Measurements from ENCODE around the gene CMTM8.

Gene CMTM8

DNA sequence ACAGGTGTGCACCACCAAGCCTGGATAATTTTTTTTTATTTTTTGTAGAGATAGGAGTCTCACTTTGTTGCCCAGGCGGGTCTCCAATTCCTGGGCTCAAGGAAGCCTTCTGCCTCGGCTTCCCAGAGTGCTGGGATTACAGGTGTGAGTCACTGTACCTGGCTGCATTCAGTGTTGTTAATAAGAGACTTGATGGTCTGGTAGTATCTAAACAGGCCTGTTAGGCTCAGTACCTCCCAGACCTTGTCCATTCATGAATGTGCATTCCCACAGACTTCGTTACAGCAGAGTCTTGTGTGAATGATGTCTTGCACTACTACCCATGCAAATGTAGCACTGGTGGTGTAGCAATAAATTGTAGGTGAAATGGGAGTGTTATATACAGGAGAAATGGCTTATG, 17.7 kb downstream of the CMTM8 start:
- no peak overlapping the region for H3K9ac ChIP-seq (ENCODE audit: low read depth, low read length)
- H3K36me3 ChIP-seq (ENCODE audit: insufficient read depth, low read depth, low read length) = no peaks in the 10 kb centered on the region
- H3K9me3 ChIP-seq (ENCODE audit: insufficient read depth, low read depth, low read length) = peaks cover 8% of the 10 kb centered on the region
- no peak overlapping the region for H3K4me3 ChIP-seq (ENCODE audit: low read length)
- no peaks in the 10 kb centered on the region for H3K27me3 ChIP-seq (ENCODE audit: insufficient read depth, low read length)
- H3K4me1 ChIP-seq (ENCODE audit: insufficient read depth, low read length) = no peaks in the 10 kb centered on the region
- H3K27ac ChIP-seq (ENCODE audit: low read length) = no peak overlapping the region

DNA sequence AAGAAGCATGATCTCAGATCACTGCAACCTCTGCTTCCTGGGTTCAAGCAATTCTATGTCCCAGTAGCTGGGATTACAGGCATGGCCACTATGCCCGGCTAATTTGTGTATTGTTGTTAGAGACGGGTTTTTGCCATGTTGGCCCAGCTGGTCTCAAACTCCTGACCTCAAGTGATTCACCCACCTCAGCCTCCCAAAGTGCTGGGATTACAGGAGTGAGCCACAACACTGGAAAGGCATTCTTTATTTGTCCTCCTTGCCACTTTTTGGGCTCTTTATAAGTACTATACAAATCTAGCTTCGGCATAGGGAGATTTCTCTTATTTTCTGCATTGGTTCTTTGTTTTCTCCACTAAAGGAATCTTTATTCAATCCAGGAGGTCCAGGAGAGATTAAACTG, 18.6 kb downstream of the CMTM8 start:
- Histone ChIP-seq H3K27me3 (ENCODE audit: insufficient read depth, low read length) (no peaks in the 10 kb centered on the region), H3K4me3 (ENCODE audit: low read length) (no peak overlapping the region), H3K36me3 (ENCODE audit: insufficient read depth, low read depth, low read length) (no peaks in the 10 kb centered on the region), H3K9ac (ENCODE audit: low read depth, low read length) (no peak overlapping the region), H3K27ac (ENCODE audit: low read length) (no peak overlapping the region), H3K4me1 (ENCODE audit: insufficient read depth, low read length) (no peaks in the 10 kb centered on the region), H3K9me3 (ENCODE audit: insufficient read depth, low read depth, low read length) (peaks cover 8% of the 10 kb centered on the region)

DNA sequence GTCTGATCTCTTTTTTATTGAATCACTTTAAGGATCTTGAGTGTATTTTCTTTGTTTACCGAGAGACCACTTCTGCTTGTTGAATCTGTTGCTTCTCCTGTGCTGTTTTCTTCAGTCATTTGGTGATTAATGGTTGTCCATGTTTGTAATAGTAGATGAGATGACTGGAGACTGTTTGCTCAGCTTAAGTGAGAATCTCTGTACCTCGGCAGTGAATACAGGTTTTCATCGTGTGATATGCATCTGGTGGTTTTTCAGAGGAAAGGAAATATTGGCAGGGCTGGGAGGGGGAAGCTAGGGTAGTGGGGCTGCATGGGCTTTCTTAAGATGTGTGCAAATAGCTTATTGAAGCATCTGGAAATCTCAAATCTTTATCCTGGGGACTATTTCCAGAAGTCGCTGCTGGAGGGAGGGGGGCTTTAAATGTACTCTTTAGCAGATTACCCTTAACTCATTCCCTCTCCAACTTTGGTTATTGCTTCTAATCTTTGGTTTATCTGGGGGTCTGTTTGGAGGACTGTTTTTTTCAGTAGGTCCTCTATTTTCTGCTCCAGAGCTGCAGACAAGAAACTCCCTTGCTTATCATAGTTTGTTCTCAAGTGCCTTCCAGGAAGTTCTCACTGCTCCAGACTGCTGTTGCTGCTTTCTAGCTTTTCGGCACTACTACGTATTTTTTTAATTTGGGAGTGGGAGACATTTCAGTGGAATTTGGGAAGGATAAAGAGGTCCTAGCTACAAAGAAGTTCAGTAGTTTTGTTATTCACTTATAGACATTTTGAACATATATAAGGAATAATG, 19.4 kb downstream of the CMTM8 start:
- Histone ChIP-seq H3K27ac (ENCODE audit: low read length) (no peak overlapping the region), H3K4me3 (ENCODE audit: low read length) (no peak overlapping the region), H3K27me3 (ENCODE audit: insufficient read depth, low read length) (no peaks in the 10 kb centered on the region), H3K36me3 (ENCODE audit: insufficient read depth, low read depth, low read length) (no peaks in the 10 kb centered on the region), H3K9ac (ENCODE audit: low read depth, low read length) (no peak overlapping the region), H3K4me1 (ENCODE audit: insufficient read depth, low read length) (no peaks in the 10 kb centered on the region), H3K9me3 (ENCODE audit: insufficient read depth, low read depth, low read length) (peaks cover 8% of the 10 kb centered on the region)

DNA sequence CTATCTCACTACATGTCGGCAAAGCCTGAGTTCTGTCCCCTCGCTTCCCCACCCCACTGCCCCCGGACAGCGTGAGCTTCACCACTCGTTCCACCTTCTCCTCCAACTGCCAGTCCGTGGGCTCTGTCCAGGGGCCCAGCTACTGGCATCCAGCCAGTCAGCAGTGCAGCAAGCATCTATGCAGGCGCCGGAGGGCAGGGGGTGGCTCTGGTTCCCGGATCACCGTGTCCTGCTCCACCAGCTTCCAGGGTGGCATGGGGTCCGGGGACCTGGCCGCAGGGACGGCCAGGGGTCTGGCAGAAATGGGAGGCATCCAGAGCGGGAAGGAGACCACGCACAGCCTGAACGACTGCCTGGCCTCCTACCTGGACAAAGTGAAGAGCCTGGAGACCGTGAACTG, 20.4 kb downstream of the CMTM8 start:
- H3K27ac ChIP-seq (ENCODE audit: low read length) = no peak overlapping the region
- H3K9me3 ChIP-seq (ENCODE audit: insufficient read depth, low read depth, low read length) = peaks cover 8% of the 10 kb centered on the region
- no peaks in the 10 kb centered on the region for H3K4me1 ChIP-seq (ENCODE audit: insufficient read depth, low read length)
- H3K27me3 ChIP-seq (ENCODE audit: insufficient read depth, low read length) = no peaks in the 10 kb centered on the region
- no peaks in the 10 kb centered on the region for H3K36me3 ChIP-seq (ENCODE audit: insufficient read depth, low read depth, low read length)
- H3K4me3 ChIP-seq (ENCODE audit: low read length) = no peak overlapping the region
- H3K9ac ChIP-seq (ENCODE audit: low read depth, low read length) = no peak overlapping the region

DNA sequence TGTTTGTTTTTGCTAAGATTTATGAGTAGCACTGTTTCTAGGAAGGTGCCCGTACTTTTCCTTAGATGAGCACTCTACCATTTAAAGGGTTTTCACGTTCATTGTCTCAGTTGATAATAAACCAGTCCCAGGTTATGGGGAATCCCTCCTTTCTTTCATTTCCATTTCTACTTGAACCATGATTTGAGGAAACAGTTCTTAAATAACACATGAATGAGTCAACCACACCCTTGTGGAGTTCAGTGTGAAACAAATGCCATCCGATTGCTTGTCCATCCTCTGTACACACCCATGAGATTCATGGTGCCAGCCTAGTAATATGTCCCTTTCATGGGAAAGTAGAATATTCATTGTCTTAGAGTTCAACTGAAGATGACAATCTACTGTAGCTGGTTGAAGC, 23.1 kb downstream of the CMTM8 start:
- Histone ChIP-seq H3K36me3 (ENCODE audit: insufficient read depth, low read depth, low read length) (no peaks in the 10 kb centered on the region), H3K9ac (ENCODE audit: low read depth, low read length) (no peak overlapping the region), H3K27me3 (ENCODE audit: insufficient read depth, low read length) (no peaks in the 10 kb centered on the region), H3K4me3 (ENCODE audit: low read length) (no peak overlapping the region), H3K27ac (ENCODE audit: low read length) (no peak overlapping the region), H3K4me1 (ENCODE audit: insufficient read depth, low read length) (no peaks in the 10 kb centered on the region), H3K9me3 (ENCODE audit: insufficient read depth, low read depth, low read length) (no peaks in the 10 kb centered on the region; the same call in 1 of the 2 replicates)

DNA sequence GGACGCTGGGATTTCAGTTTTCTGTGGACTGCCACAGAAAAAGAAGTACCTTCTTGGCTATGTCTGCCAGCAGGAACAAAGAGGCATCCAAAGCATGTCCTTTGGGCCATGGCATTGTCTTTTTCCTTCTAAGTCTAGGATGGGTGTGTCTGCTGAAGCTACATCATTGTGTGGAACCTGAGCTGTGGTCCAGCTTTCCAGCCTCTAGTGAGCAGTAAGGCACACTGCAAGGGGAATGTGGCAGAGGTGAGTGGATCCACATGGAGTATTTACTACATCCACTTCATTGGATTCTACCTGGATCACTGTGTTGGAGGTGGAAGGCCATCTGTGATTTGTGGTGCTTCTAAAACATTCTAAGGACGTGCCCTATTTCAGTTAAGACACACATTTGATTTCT, 23.7 kb downstream of the CMTM8 start:
- no peak overlapping the region for H3K4me3 ChIP-seq (ENCODE audit: low read length)
- H3K4me1 ChIP-seq (ENCODE audit: insufficient read depth, low read length) = no peaks in the 10 kb centered on the region
- H3K36me3 ChIP-seq (ENCODE audit: insufficient read depth, low read depth, low read length) = no peaks in the 10 kb centered on the region
- H3K27me3 ChIP-seq (ENCODE audit: insufficient read depth, low read length) = no peaks in the 10 kb centered on the region
- no peaks in the 10 kb centered on the region; the same call in 1 of the 2 replicates for H3K9me3 ChIP-seq (ENCODE audit: insufficient read depth, low read depth, low read length)
- H3K9ac ChIP-seq (ENCODE audit: low read depth, low read length) = no peak overlapping the region
- no peak overlapping the region for H3K27ac ChIP-seq (ENCODE audit: low read length)

DNA sequence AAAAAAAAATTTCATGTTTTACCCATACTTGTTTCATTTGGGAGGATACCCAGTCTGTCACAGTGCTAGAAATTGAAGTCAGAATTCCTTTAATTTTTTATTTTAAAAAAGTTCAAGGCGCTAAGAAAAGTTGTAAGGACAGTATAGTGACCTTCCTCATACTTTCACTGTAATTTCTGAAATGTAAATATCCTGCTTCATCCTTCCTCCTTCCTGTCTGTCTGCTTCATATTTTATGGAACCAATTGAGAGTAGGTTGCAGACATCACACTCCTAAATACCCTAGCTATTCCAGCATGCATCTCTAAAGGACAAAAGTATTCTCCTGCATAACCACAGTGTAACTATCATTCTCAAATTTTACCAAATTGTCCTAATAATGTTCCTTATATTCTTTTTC, 35.8 kb downstream of the CMTM8 start:
- Histone ChIP-seq H3K4me1 (ENCODE audit: insufficient read depth, low read length) (no peaks in the 10 kb centered on the region), H3K4me3 (ENCODE audit: low read length) (no peak overlapping the region), H3K27ac (ENCODE audit: low read length) (no peak overlapping the region), H3K9ac (ENCODE audit: low read depth, low read length) (no peak overlapping the region), H3K36me3 (ENCODE audit: insufficient read depth, low read depth, low read length) (no peaks in the 10 kb centered on the region), H3K27me3 (ENCODE audit: insufficient read depth, low read length) (no peaks in the 10 kb centered on the region), H3K9me3 (ENCODE audit: insufficient read depth, low read depth, low read length) (no peaks in the 10 kb centered on the region)

DNA sequence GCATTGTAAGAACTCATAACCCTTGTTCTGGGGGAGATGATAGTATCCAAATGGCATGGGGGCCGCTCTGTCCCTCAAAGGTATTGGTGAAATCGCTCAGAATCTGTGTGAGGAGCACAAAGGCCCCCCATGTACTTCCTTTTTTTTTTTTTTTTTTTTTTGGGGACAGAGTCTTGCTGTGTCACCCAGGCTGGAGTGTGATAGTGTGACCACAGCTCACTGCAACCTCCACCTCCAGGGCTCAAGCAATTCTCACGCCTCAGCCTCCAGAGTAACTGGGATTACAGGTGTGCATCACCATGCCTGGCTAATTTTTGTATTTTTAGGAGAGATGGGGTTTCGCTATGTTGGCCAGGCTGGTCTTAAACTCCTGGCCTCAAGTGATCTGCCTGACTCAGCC, 37.0 kb downstream of the CMTM8 start:
- no peaks in the 10 kb centered on the region for H3K4me1 ChIP-seq (ENCODE audit: insufficient read depth, low read length)
- H3K27me3 ChIP-seq (ENCODE audit: insufficient read depth, low read length) = no peaks in the 10 kb centered on the region
- no peak overlapping the region for H3K9ac ChIP-seq (ENCODE audit: low read depth, low read length)
- no peak overlapping the region for H3K4me3 ChIP-seq (ENCODE audit: low read length)
- no peaks in the 10 kb centered on the region for H3K36me3 ChIP-seq (ENCODE audit: insufficient read depth, low read depth, low read length)
- no peak overlapping the region for H3K27ac ChIP-seq (ENCODE audit: low read length)
- H3K9me3 ChIP-seq (ENCODE audit: insufficient read depth, low read depth, low read length) = no peaks in the 10 kb centered on the region

DNA sequence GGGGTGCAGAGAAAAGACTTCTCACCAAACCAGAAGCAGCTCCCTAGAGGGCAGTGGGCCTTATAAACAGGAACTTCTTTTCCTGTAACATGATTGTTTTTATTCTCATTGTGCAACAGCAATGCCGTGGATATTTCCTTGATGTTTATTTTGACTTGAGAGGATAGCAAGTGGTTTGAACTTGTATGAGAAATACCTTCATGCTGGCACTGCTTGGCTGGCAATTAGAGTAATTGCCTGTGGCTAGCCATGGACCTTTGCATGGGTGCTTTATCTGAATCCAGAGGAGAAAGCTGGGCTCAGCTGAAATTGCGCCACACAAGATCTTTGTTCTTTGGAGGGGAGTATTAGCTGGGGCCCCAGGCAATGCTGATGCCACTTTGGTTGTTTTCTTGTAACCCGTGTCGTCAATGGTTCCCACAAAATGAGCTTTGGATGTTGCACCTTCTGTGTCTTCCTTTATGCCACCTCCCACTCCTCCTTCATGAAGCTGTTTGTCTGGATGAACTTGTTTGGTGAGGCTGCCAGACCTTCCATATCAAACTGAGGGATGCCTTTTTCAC, 37.9 kb downstream of the CMTM8 start:
- H3K9ac ChIP-seq (ENCODE audit: low read depth, low read length) = no peak overlapping the region

DNA sequence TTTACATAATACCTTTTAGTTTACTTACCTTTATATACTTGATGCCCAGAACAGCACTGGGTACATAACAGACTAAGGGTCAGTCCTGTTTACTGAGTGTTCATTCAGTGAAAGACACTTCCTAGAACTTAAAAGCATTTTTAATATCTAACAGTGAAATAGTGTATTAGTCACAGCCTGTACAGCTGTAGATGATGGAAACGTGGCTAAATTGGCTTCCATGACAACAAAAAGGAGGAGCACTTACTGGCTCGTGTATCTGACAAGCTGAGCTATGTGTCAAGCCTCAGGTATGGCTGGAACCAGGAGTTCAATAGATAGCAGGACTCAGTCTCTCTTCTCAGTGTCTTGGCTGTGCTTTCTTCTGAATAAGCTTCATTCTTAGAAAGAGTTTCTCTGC, 40.2 kb downstream of the CMTM8 start:
- Histone ChIP-seq H3K9me3 (ENCODE audit: insufficient read depth, low read depth, low read length) (no peaks in the 10 kb centered on the region), H3K27ac (ENCODE audit: low read length) (no peak overlapping the region), H3K4me3 (ENCODE audit: low read length) (no peak overlapping the region), H3K9ac (ENCODE audit: low read depth, low read length) (no peak overlapping the region), H3K36me3 (ENCODE audit: insufficient read depth, low read depth, low read length) (no peaks in the 10 kb centered on the region), H3K27me3 (ENCODE audit: insufficient read depth, low read length) (no peaks in the 10 kb centered on the region), H3K4me1 (ENCODE audit: insufficient read depth, low read length) (no peaks in the 10 kb centered on the region)

More for the DNA sequence above, 37.9 kb downstream of the CMTM8 start:
- Histone ChIP-seq H3K4me1 (ENCODE audit: insufficient read depth, low read length) (no peaks in the 10 kb centered on the region), H3K36me3 (ENCODE audit: insufficient read depth, low read depth, low read length) (no peaks in the 10 kb centered on the region), H3K9me3 (ENCODE audit: insufficient read depth, low read depth, low read length) (no peaks in the 10 kb centered on the region), H3K27me3 (ENCODE audit: insufficient read depth, low read length) (no peaks in the 10 kb centered on the region), H3K4me3 (ENCODE audit: low read length) (no peak overlapping the region), H3K27ac (ENCODE audit: low read length) (no peak overlapping the region)

DNA sequence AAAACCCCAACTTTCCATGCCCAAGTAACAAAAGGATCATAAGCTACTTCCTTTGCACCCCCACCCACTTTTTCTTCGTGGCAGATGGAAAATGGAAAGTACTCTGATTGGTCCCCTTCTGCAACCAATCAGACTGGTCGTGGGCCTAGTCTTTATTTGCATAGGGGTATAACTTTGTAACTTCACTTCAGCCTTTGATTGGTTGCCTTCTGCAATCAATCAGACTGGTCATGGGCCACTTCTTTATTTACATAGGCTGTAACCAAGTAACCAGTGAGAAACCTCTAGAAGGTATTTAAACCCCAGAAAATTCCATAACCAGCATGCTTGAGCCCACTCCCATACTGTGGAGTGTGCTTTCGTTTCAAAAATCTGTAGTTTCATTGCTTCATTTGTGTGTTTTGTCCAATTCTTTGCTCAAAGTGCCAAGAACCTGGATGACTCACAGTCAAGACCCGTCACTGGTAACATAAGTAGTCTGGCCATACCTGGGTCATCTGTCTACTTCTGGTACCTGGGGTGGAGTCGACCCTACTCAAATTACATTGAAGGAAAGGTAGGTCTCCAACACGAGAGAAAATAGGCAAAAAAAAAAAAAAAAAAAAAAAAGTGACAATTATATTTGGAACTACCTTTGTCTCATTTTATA, 41.9 kb downstream of the CMTM8 start:
- Histone ChIP-seq H3K4me1 (ENCODE audit: insufficient read depth, low read length) (no peaks in the 10 kb centered on the region), H3K9me3 (ENCODE audit: insufficient read depth, low read depth, low read length) (no peaks in the 10 kb centered on the region), H3K4me3 (ENCODE audit: low read length) (no peak overlapping the region), H3K27me3 (ENCODE audit: insufficient read depth, low read length) (no peaks in the 10 kb centered on the region), H3K27ac (ENCODE audit: low read length) (no peak overlapping the region), H3K36me3 (ENCODE audit: insufficient read depth, low read depth, low read length) (no peaks in the 10 kb centered on the region), H3K9ac (ENCODE audit: low read depth, low read length) (no peak overlapping the region)

DNA sequence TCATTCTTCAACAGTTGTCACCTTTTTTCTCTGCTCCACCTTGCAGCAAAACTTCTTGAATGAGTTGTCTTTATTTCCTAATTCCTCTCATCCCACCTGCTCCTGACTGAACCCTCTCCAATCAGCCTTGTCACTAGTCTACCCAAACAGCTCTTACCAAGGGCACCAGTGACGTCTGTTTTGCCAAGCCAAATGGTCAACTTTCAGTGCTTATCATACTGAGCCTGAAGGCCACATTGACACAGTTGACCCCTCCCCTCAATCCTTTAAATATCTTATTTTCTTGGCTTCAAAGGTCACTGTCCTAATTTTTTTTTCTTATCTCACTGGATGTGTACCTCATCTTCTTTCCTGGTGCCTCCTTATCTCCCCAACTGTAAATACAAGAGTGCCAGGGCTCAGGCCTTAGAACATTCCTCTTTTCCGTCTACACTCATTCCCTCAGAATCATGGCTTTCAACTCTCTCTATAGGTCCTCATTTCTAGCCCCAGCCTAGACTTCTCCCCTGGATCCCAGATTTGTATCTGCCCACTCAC, 43.2 kb downstream of the CMTM8 start:
- no peaks in the 10 kb centered on the region for H3K27me3 ChIP-seq (ENCODE audit: insufficient read depth, low read length)
- no peak overlapping the region for H3K4me3 ChIP-seq (ENCODE audit: low read length)
- no peaks in the 10 kb centered on the region for H3K36me3 ChIP-seq (ENCODE audit: insufficient read depth, low read depth, low read length)
- H3K9ac ChIP-seq (ENCODE audit: low read depth, low read length) = no peak overlapping the region
- H3K4me1 ChIP-seq (ENCODE audit: insufficient read depth, low read length) = no peaks in the 10 kb centered on the region
- no peaks in the 10 kb centered on the region for H3K9me3 ChIP-seq (ENCODE audit: insufficient read depth, low read depth, low read length)
- H3K27ac ChIP-seq (ENCODE audit: low read length) = no peak overlapping the region

Measured in iPS-20b (cell line).